Neural crest cell (in vitro differentiated cells): ENCODE data around the gene ARPC1B. TPM values are rescaled to one million over a fixed set of nuclear protein-coding genes. Genes with fewer than 3 reads are reported as not detected.

Experiments used
- DNase-seq: peaks from one replicate; pipeline ENCODE4 v3.0.0; 2021; ENCODE audit warnings: low read depth, mixed read lengths, low spot score
- H3K27ac Mint-ChIP-seq: one replicate; pipeline ENCODE4 v1.8.0; 2021; ENCODE audit warnings: mild to moderate bottlenecking, mixed read lengths; ENCODE audit not compliant: unreplicated experiment
- H3K27me3 Mint-ChIP-seq: 2 replicates; pipeline ENCODE4 v1.8.0; 2021; ENCODE audit warnings: low read depth, mild to moderate bottlenecking, mixed read lengths
- H3K36me3 Mint-ChIP-seq: 2 replicates; pipeline ENCODE4 v1.8.0; 2021; ENCODE audit warnings: low read depth, mild to moderate bottlenecking, mixed read lengths
- H3K4me1 Mint-ChIP-seq: 2 replicates; pipeline ENCODE4 v1.8.0; 2021; ENCODE audit warnings: mixed read lengths
- H3K4me3 Mint-ChIP-seq: one replicate; pipeline ENCODE4 v1.8.0; 2021; ENCODE audit warnings: mild to moderate bottlenecking, mixed read lengths
- H3K9me3 Mint-ChIP-seq: 2 replicates; pipeline ENCODE4 v1.8.0; 2021; ENCODE audit warnings: mixed read lengths
- total RNA-seq: library from RNA; stranded (reverse); gene quantifications from 2 replicates; pipeline ENCODE4 v1.2.1, GENCODE V29; 2021
- TF ChIP-seq, protein P1 (sequence below): fragments of 200-600 bp; sonication (generic); conservative IDR thresholded peaks from 2 replicates; pipeline ENCODE4 v1.5.0; 2021; ENCODE audit warnings: antibody characterized with exemption, mild to moderate bottlenecking

Gene ARPC1B
- total RNA-seq, 1 donor from 2014 or later, result 67.7 TPM

DNA sequence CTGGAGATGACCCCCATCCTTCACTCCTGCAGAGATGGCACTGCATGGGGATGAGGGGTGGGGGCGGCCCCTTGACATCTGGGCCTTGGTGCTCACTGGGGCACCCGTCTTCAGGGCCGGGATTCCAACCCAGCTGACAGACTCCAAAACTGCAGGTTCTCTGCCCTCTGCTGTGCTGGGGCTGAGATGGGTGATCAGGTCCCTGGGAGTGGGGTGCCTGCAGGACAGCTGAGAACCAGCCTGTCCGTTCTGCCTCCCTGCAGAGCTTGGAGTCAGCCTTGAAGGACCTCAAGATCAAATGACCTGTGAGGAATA is 19.6 kb downstream of the ARPC1B start:
- Mint-ChIP-seq H3K9me3 (no peaks in the 10 kb centered on the region), H3K4me1 (peaks cover 17% of the 10 kb centered on the region), H3K27ac (peak overlapping the region; percentile 19), H3K27me3 (peaks cover 6% of the 10 kb centered on the region), H3K36me3 (peaks cover 7% of the 10 kb centered on the region), H3K4me3 (peak overlapping the region; percentile 93)
- TF ChIP-seq, protein P1, sequence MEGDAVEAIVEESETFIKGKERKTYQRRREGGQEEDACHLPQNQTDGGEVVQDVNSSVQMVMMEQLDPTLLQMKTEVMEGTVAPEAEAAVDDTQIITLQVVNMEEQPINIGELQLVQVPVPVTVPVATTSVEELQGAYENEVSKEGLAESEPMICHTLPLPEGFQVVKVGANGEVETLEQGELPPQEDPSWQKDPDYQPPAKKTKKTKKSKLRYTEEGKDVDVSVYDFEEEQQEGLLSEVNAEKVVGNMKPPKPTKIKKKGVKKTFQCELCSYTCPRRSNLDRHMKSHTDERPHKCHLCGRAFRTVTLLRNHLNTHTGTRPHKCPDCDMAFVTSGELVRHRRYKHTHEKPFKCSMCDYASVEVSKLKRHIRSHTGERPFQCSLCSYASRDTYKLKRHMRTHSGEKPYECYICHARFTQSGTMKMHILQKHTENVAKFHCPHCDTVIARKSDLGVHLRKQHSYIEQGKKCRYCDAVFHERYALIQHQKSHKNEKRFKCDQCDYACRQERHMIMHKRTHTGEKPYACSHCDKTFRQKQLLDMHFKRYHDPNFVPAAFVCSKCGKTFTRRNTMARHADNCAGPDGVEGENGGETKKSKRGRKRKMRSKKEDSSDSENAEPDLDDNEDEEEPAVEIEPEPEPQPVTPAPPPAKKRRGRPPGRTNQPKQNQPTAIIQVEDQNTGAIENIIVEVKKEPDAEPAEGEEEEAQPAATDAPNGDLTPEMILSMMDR, result no peak
- DNase-seq, result no peak

DNA sequence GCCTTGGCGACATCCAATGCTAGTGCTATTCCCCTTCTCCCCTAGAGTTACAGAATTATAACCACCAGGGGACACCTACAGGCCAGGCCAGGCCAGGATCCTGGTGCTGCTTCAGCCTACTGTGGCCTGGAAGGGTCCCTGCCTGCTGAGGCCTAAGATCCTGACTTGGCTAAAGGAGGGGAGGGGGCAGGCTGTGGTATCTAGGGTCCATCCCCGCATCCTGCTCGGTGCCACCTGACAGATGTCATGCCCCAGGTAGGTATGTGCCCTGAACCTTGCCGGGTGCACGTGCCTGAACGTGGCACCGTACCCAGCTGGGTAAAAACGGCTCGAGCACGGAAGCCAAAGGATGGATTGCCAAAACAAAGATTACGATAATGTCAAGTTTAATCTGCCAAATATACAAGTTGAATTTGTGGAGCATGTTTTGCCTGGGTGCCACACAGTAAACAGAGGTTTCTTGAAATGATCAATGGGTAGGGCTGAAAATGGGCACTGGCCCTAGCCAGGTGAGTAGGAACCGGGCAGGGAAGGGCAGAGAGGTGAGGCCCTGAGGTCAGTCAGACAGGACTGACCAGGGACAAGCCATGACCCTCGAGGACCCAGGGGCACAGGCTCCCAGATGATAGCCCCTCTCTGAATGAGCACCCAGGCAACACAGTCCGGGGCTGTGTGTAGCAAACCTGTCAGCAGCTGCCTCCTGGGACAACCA is 21.2 kb downstream of the ARPC1B start:
- H3K4me3 Mint-ChIP-seq, result peak overlapping the region; percentile 59
- peaks cover 6% of the 10 kb centered on the region for H3K27me3 Mint-ChIP-seq
- H3K9me3 Mint-ChIP-seq, result no peaks in the 10 kb centered on the region
- H3K36me3 Mint-ChIP-seq, result peaks cover 7% of the 10 kb centered on the region
- no peak overlapping the region for H3K27ac Mint-ChIP-seq
- peaks cover 17% of the 10 kb centered on the region for H3K4me1 Mint-ChIP-seq
- TF ChIP-seq, protein P1, result peak; percentile 21
- DNase-seq, result no peak

DNA sequence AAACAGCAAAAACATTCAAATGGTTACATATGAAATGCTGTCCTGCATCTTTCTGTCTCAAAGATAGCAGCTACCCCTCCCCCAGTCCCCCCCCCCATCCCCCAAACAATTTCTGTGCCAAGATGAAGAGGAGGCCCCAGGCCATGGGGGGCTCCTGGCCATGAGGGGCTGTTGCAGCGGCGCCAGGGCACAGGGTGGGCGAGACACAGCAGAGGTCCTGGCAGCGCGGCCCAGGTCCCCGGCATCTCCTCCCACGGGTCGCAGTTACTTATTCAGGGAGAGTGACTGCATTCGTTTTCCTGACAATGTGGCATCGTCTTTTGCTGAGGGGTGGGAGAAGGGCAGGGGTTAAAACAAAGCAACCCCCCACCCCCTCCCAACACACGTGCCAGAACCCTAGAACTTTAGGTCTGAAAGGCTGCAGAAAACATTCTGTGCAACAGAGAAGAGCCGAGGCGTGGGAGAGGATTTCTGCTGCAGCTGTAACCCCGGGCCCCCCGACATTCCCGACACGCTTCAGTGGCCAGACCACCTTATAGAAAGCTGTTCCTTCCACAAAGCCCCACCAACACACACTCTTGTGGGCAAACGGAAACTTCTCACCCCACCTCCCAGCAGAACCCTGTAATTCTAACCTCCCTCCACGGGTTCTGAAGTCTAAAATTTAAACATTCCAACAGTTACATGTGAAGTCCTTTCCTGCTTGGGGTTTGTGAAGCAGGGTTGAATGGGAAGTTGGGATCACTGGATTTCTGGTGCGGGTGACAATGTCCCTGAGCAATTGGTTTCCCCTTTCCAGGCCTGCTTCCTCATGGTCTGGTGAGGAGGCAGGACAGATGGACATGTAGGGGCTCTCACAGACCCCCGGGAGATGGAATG is 22.1 kb downstream of the ARPC1B start:
- Mint-ChIP-seq H3K4me3 (peak overlapping the region; percentile 71), H3K36me3 (peaks cover 10% of the 10 kb centered on the region), H3K27ac (no peak overlapping the region), H3K4me1 (peaks cover 17% of the 10 kb centered on the region), H3K9me3 (no peaks in the 10 kb centered on the region), H3K27me3 (peaks cover 6% of the 10 kb centered on the region)
- TF ChIP-seq, protein P1, result no peak
- DNase-seq, result no peak

DNA sequence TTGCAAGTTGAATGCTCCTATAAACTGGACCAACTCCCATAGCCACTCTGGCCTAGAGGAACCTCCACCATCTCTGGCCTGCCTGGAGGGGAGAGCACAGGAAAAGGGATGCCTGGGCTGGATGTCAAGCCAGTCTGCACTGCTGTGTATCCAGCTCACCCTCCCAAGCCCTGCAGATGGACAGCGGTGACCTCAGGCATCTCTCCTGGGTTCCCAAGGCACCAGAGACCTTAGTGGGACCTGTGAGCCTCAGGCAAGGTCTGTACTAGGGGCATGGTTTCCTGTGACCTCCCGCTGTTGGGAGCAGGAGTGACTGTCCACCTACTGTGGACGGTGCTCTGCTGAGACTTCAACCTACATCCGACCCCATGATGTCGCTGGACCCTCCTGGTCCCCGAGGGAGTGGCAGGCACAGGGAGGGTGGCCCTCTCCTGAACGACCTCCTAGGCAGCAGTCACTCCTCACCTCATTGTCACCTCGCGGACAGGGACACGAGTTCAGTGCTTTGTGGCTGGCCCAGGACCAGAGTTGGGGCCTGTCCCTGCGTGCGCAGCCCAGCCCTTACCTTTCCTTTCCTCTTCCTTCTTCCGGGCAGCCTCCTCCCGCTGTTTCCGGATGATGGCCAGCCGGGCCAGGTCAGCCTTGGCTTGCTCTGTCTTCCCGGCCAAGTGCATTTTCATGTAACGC is 22.9 kb downstream of the ARPC1B start:
- Mint-ChIP-seq H3K4me1 (peaks cover 17% of the 10 kb centered on the region), H3K27ac (no peak overlapping the region), H3K27me3 (peaks cover 6% of the 10 kb centered on the region), H3K36me3 (peaks cover 10% of the 10 kb centered on the region), H3K9me3 (no peaks in the 10 kb centered on the region), H3K4me3 (peak overlapping the region; percentile 71)
- no peak for DNase-seq
- TF ChIP-seq, protein P1, result no peak

DNA sequence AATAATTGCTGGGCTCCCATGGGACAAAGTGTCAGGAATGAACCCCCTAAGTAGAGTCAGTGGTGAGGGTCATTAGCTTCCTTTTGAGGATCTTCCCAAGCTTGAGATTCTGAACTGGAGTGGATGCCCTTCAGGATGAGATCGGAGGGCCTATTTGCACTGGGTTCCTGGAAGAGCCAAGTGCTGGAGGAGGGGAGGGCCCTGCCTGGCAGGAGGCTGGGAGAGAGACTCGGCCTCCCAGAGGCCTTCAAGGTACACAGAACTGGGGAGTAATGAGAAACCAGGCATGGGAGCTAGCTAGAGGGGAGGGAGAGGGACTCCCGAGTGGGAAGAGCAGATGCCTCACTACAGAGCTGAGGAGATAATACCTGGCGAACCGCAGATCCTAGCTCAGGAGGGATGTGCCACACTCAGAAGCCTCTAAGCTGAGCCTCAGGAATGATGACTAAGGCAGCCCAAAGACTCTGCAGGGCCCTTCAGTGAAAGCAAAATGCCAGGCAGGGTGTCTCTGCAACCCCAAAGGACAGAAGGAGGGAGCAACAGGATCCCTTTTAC is 24.4 kb downstream of the ARPC1B start:
- peaks cover 4% of the 10 kb centered on the region for H3K4me1 Mint-ChIP-seq
- no peaks in the 10 kb centered on the region for H3K27me3 Mint-ChIP-seq
- peaks cover 16% of the 10 kb centered on the region for H3K36me3 Mint-ChIP-seq
- H3K4me3 Mint-ChIP-seq, result peak overlapping the region; percentile 4
- DNase-seq, result no peak
- TF ChIP-seq, protein P1, result no peak
- no peaks in the 10 kb centered on the region for H3K9me3 Mint-ChIP-seq
- H3K27ac Mint-ChIP-seq, result peak overlapping the region; percentile 84
